ENCODE results near the gene FRZB.

FRZB gene

GRCh38 chr2:182864949-182865570, 1.4 kb downstream of the FRZB start:
- H3K4me1 ChIP-seq (ENCODE audit: control insufficient read depth, insufficient read depth, low read length) = peaks cover 12% of the 10 kb centered on the region
- H3K4me3 ChIP-seq (ENCODE audit: low read depth, low read length) = peak overlapping the region; percentile 85; the same call in 1 of the 2 replicates
- H3K9ac ChIP-seq (ENCODE audit: low read depth, low read length) = no peak overlapping the region
- peaks cover 38% of the 10 kb centered on the region for H3K27me3 ChIP-seq (ENCODE audit: control insufficient read depth, insufficient read depth, low read length)
- no peaks in the 10 kb centered on the region for H3K36me3 ChIP-seq (ENCODE audit: control insufficient read depth, insufficient read depth, low read length)
- no peak overlapping the region for H3K27ac ChIP-seq (ENCODE audit: low read depth, low read length)
- H3K9me3 ChIP-seq (ENCODE audit: control insufficient read depth, insufficient read depth, low read length) = no peaks in the 10 kb centered on the region

DNA sequence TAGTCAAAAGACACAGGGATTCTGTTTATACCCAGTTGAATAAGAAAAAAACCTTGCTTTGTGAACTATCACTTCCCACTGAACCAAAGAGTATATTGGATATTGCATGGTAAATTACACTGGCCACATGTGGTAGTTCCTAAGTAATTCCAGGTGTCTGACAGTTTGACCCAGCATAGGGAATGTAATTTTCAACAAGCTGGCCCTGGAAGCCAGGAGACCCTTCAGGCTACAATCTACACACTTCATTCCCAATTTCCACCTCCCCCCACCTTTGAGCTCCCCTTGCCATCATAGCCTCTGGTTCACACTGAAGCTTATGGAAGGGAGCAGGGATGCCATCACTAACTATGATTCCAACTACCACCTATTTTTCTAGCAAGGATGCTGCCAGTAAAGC, 2.8 kb downstream of the FRZB start:
- Histone ChIP-seq H3K4me1 (ENCODE audit: control insufficient read depth, insufficient read depth, low read length) (peaks cover 12% of the 10 kb centered on the region), H3K4me3 (ENCODE audit: low read depth, low read length) (no peak overlapping the region), H3K27me3 (ENCODE audit: control insufficient read depth, insufficient read depth, low read length) (peaks cover 38% of the 10 kb centered on the region), H3K36me3 (ENCODE audit: control insufficient read depth, insufficient read depth, low read length) (no peaks in the 10 kb centered on the region), H3K9ac (ENCODE audit: low read depth, low read length) (no peak overlapping the region), H3K27ac (ENCODE audit: low read depth, low read length) (no peak overlapping the region), H3K9me3 (ENCODE audit: control insufficient read depth, insufficient read depth, low read length) (no peaks in the 10 kb centered on the region)

DNA sequence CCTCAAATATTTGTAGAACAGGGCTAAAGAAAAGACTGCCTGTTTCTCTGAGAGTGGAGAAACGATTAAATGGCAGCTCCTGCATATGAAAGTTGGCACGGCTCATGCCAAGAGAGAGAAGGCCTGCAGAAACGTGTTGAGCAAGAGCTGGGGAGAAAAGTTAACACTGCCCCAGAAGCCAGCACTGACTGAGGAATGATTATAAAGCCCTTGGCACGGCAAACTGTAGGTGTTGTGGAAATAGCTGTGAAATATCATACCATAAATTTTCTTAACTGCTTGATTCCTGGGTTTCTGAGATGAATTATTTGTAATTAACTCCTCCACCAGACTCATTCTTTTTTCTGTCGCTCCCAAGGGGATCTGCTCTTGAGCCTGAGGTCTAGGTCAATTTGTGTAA, 4.3 kb downstream of the FRZB start:
- no peak overlapping the region for H3K4me3 ChIP-seq (ENCODE audit: low read depth, low read length)
- no peaks in the 10 kb centered on the region for H3K4me1 ChIP-seq (ENCODE audit: control insufficient read depth, insufficient read depth, low read length)
- H3K27me3 ChIP-seq (ENCODE audit: control insufficient read depth, insufficient read depth, low read length) = peaks cover 34% of the 10 kb centered on the region
- no peaks in the 10 kb centered on the region for H3K9me3 ChIP-seq (ENCODE audit: control insufficient read depth, insufficient read depth, low read length)
- no peaks in the 10 kb centered on the region for H3K36me3 ChIP-seq (ENCODE audit: control insufficient read depth, insufficient read depth, low read length)
- H3K9ac ChIP-seq (ENCODE audit: low read depth, low read length) = no peak overlapping the region
- no peak overlapping the region for H3K27ac ChIP-seq (ENCODE audit: low read depth, low read length)

- no peaks in the 10 kb centered on the region for H3K9me3 ChIP-seq (ENCODE audit: control insufficient read depth, insufficient read depth, low read length)
- H3K4me3 ChIP-seq (ENCODE audit: low read depth, low read length) = no peak overlapping the region
- no peaks in the 10 kb centered on the region for H3K4me1 ChIP-seq (ENCODE audit: control insufficient read depth, insufficient read depth, low read length)
- H3K36me3 ChIP-seq (ENCODE audit: control insufficient read depth, insufficient read depth, low read length) = no peaks in the 10 kb centered on the region
- peak overlapping the region; percentile 58 for H3K27ac ChIP-seq (ENCODE audit: low read depth, low read length)
- no peak overlapping the region for H3K9ac ChIP-seq (ENCODE audit: low read depth, low read length)
- peaks cover 22% of the 10 kb centered on the region for H3K27me3 ChIP-seq (ENCODE audit: control insufficient read depth, insufficient read depth, low read length)
Measured at GRCh38 chr2:182860858-182861257, 5.6 kb downstream of the FRZB start.

DNA sequence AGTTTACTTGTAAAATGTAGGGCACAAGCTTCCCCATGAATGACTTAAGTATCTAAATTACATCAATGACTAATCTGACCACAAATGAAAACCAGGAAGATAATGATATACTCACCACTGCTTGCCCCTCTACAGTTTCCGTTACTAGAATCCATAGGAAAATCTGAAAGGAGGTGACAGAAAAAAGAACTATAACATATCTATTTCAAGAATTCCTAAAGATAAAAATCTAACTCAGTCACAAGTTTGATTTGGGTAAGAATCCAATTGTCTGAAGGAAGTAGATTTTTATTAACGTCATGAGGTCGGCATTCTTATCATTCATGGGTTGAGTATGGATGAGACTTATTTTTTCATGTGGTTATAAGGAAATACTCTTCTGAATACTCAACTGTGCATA, 7.8 kb downstream of the FRZB start:
- H3K36me3 ChIP-seq (ENCODE audit: control insufficient read depth, insufficient read depth, low read length) = no peaks in the 10 kb centered on the region
- H3K9ac ChIP-seq (ENCODE audit: low read depth, low read length) = no peak overlapping the region
- H3K27me3 ChIP-seq (ENCODE audit: control insufficient read depth, insufficient read depth, low read length) = 0 out of 2 replicates have a peak, but pooled peaks cover under 1% of the 10 kb centered on the region
- no peaks in the 10 kb centered on the region for H3K9me3 ChIP-seq (ENCODE audit: control insufficient read depth, insufficient read depth, low read length)
- H3K4me1 ChIP-seq (ENCODE audit: control insufficient read depth, insufficient read depth, low read length) = peaks cover 6% of the 10 kb centered on the region; the same call in 1 of the 2 replicates
- H3K27ac ChIP-seq (ENCODE audit: low read depth, low read length) = no peak overlapping the region
- no peak overlapping the region for H3K4me3 ChIP-seq (ENCODE audit: low read depth, low read length)

- Histone ChIP-seq H3K9ac (ENCODE audit: low read depth, low read length) (no peak overlapping the region), H3K4me1 (ENCODE audit: control insufficient read depth, insufficient read depth, low read length) (peaks cover 6% of the 10 kb centered on the region; the same call in 1 of the 2 replicates), H3K36me3 (ENCODE audit: control insufficient read depth, insufficient read depth, low read length) (no peaks in the 10 kb centered on the region), H3K9me3 (ENCODE audit: control insufficient read depth, insufficient read depth, low read length) (no peaks in the 10 kb centered on the region), H3K27ac (ENCODE audit: low read depth, low read length) (no peak overlapping the region), H3K4me3 (ENCODE audit: low read depth, low read length) (no peak overlapping the region), H3K27me3 (ENCODE audit: control insufficient read depth, insufficient read depth, low read length) (no peaks in the 10 kb centered on the region)
Measured at GRCh38 chr2:182855376-182855775, 11.1 kb downstream of the FRZB start.

DNA sequence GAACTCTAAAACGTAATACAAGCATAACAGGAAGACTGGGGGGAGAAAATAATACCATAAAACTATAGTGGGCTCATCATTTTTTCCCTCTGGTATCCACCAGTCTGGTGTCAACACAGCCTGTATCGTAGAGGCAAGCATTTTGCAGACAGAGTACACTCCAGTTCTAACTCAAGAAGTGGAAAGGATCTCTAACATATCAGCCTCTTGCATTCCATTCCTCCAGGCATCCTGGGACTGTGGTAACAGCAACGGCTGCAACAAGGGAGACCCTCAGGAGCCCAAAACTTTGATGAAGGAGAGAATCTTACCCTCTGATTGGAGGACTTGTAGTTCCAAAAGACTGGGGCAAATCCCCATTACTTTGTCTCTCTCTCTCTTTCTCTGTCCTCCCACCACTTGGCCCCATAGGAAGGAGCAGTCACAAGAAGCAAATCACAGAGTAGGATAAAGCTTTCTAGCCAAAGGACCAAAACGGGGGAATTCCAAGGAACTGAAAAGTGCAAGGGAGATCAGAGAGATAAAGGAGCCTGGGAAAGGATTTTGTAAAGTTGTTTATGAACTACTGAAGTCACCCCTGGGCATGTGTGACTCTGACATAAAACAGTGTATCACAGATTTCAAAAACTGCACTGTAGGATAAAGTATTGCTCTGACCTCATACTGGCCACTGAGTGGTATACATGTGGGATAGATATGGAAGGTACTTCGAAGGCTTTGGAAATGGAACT, 11.9 kb downstream of the FRZB start:
- Histone ChIP-seq H3K9me3 (ENCODE audit: control insufficient read depth, insufficient read depth, low read length) (no peaks in the 10 kb centered on the region), H3K4me3 (ENCODE audit: low read depth, low read length) (no peak overlapping the region), H3K9ac (ENCODE audit: low read depth, low read length) (no peak overlapping the region), H3K27me3 (ENCODE audit: control insufficient read depth, insufficient read depth, low read length) (no peaks in the 10 kb centered on the region), H3K4me1 (ENCODE audit: control insufficient read depth, insufficient read depth, low read length) (peaks cover 6% of the 10 kb centered on the region; the same call in 1 of the 2 replicates), H3K27ac (ENCODE audit: low read depth, low read length) (no peak overlapping the region), H3K36me3 (ENCODE audit: control insufficient read depth, insufficient read depth, low read length) (no peaks in the 10 kb centered on the region)

DNA sequence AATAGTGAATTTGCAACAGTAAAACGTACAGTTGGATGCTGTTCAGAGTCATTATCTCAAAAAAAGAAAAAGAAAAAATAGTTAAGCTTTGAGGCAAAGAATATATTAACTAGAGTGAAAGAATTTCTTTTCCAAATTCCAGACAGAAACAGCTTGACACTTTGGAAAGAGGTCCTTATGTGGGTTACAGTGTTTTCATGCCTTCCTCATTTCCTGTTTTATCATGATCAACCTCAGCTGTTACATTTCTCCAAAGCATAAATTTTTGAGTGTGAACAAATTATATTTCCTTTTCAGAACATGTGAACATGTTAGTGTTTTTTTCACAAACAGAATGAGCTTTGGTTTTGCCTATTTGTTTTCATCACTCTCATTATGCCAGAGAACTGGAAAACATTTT, 13.6 kb downstream of the FRZB start:
- Histone ChIP-seq H3K36me3 (ENCODE audit: control insufficient read depth, insufficient read depth, low read length) (no peaks in the 10 kb centered on the region), H3K9ac (ENCODE audit: low read depth, low read length) (no peak overlapping the region), H3K9me3 (ENCODE audit: control insufficient read depth, insufficient read depth, low read length) (no peaks in the 10 kb centered on the region), H3K4me1 (ENCODE audit: control insufficient read depth, insufficient read depth, low read length) (peaks cover 6% of the 10 kb centered on the region; the same call in 1 of the 2 replicates), H3K27ac (ENCODE audit: low read depth, low read length) (no peak overlapping the region), H3K27me3 (ENCODE audit: control insufficient read depth, insufficient read depth, low read length) (no peaks in the 10 kb centered on the region), H3K4me3 (ENCODE audit: low read depth, low read length) (no peak overlapping the region)

GRCh38 chr2:182852090-182852489, 14.3 kb downstream of the FRZB start:
- Histone ChIP-seq H3K9ac (ENCODE audit: low read depth, low read length) (no peak overlapping the region), H3K27ac (ENCODE audit: low read depth, low read length) (no peak overlapping the region), H3K4me3 (ENCODE audit: low read depth, low read length) (no peak overlapping the region), H3K27me3 (ENCODE audit: control insufficient read depth, insufficient read depth, low read length) (no peaks in the 10 kb centered on the region), H3K36me3 (ENCODE audit: control insufficient read depth, insufficient read depth, low read length) (no peaks in the 10 kb centered on the region), H3K9me3 (ENCODE audit: control insufficient read depth, insufficient read depth, low read length) (no peaks in the 10 kb centered on the region), H3K4me1 (ENCODE audit: control insufficient read depth, insufficient read depth, low read length) (peaks cover 6% of the 10 kb centered on the region; the same call in 1 of the 2 replicates)

GRCh38 chr2:182845794-182846417, 20.5 kb downstream of the FRZB start:
- Histone ChIP-seq H3K9ac (ENCODE audit: low read depth, low read length) (no peak overlapping the region), H3K27ac (ENCODE audit: low read depth, low read length) (no peak overlapping the region), H3K36me3 (ENCODE audit: control insufficient read depth, insufficient read depth, low read length) (no peaks in the 10 kb centered on the region), H3K4me1 (ENCODE audit: control insufficient read depth, insufficient read depth, low read length) (no peaks in the 10 kb centered on the region), H3K4me3 (ENCODE audit: low read depth, low read length) (no peak overlapping the region), H3K9me3 (ENCODE audit: control insufficient read depth, insufficient read depth, low read length) (no peaks in the 10 kb centered on the region), H3K27me3 (ENCODE audit: control insufficient read depth, insufficient read depth, low read length) (no peaks in the 10 kb centered on the region)

DNA sequence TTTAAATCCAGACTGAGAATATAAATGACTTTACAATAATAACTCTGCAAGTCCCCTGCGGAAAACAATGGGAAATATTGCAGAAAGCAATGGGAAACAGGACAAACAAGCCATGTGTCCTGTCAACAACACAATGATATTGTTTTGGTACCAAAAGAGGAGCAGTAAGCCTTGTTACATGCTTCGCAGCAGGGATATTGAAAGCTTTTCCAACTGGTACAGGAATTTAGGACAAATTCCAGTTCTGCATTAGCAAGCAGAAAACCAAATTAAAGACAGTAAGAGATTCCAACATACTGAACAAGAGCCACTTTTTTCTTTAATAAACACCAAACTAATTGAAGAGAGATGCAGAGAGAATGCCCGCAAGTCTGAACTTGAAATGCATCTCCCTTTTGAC, 30.0 kb downstream of the FRZB start:
- H3K9ac ChIP-seq (ENCODE audit: low read depth, low read length) = no peak overlapping the region
- H3K36me3 ChIP-seq (ENCODE audit: control insufficient read depth, insufficient read depth, low read length) = no peaks in the 10 kb centered on the region
- no peak overlapping the region for H3K4me3 ChIP-seq (ENCODE audit: low read depth, low read length)
- H3K27ac ChIP-seq (ENCODE audit: low read depth, low read length) = no peak overlapping the region
- no peaks in the 10 kb centered on the region for H3K27me3 ChIP-seq (ENCODE audit: control insufficient read depth, insufficient read depth, low read length)
- H3K4me1 ChIP-seq (ENCODE audit: control insufficient read depth, insufficient read depth, low read length) = peaks cover 6% of the 10 kb centered on the region
- no peaks in the 10 kb centered on the region for H3K9me3 ChIP-seq (ENCODE audit: control insufficient read depth, insufficient read depth, low read length)
